ENCODE results near the gene GABBR1.

- TF ChIP-seq TAF1 (IDR thresholded peaks at IDR 0.05; ENCODE audit: borderline replicate concordance, low read depth, low read length) (no peak), POLR2A (IDR thresholded peaks at IDR 0.05; ENCODE audit: low read depth, low read length) (no peak), POLR2AphosphoS5 (IDR thresholded peaks at IDR 0.05; ENCODE audit: low read depth, low read length) (no peak)
Observed at GRCh38 chr6:29577544-29577943, 55.4 kb downstream of the GABBR1 start.

Data from GM12892 (cell line).